HG02840 (cell line): ENCODE measurements around the gene PTGES2.

ENCODE experiments used
- ATAC-seq: cut with Tn5 transposase; IDR thresholded peaks from one replicate; pipeline ENCODE4 v1.9.1; 2021; ENCODE audit warnings: mild to moderate bottlenecking, moderate library complexity, moderate number of reproducible peaks; ENCODE audit not compliant: unreplicated experiment, low FRiP score

Gene PTGES2

GRCh38 chr9:128106181-128106939 is 21.2 kb downstream of the PTGES2 start:
- ATAC-seq: no peak

GRCh38 chr9:128105538-128106175 is 21.9 kb downstream of the PTGES2 start:
- ATAC-seq: no peak

GRCh38 chr9:128104171-128104618 is 23.3 kb downstream of the PTGES2 start:
- ATAC-seq: no peak

GRCh38 chr9:128103589-128103962 is 24.0 kb downstream of the PTGES2 start:
- no peak for ATAC-seq

GRCh38 chr9:128102861-128103588 is 24.5 kb downstream of the PTGES2 start:
- ATAC-seq: no peak

GRCh38 chr9:128102196-128102595 is 25.3 kb downstream of the PTGES2 start:
- no peak for ATAC-seq

GRCh38 chr9:128101690-128102089 is 25.8 kb downstream of the PTGES2 start:
- no peak for ATAC-seq

- ATAC-seq: no peak
Observed at GRCh38 chr9:128101231-128101661, 26.3 kb downstream of the PTGES2 start.

GRCh38 chr9:128100581-128100980 is 26.9 kb downstream of the PTGES2 start:
- no peak for ATAC-seq

- no peak for ATAC-seq
Observed at GRCh38 chr9:128099932-128100491, 27.5 kb downstream of the PTGES2 start.

- ATAC-seq: no peak
Observed at GRCh38 chr9:128099231-128099931, 28.1 kb downstream of the PTGES2 start.

GRCh38 chr9:128098297-128099230 is 29.0 kb downstream of the PTGES2 start:
- no peak for ATAC-seq

- ATAC-seq: no peak
Observed at GRCh38 chr9:128097543-128098296, 29.8 kb downstream of the PTGES2 start.

- ATAC-seq: no peak
Observed at GRCh38 chr9:128096616-128097536, 30.7 kb downstream of the PTGES2 start.

- no peak for ATAC-seq
Observed at GRCh38 chr9:128094950-128095544, 32.5 kb downstream of the PTGES2 start.

GRCh38 chr9:128094166-128094949 is 33.2 kb downstream of the PTGES2 start:
- ATAC-seq: peak; percentile 85
